Inflammatory macrophage (primary cell): ENCODE measurements around the gene SAFB2.
A peak's percentile ranks its signal among the peaks of the same experiment; 100 is the strongest.

Experiments used
- DNase-seq, 2 donors: peaks; one replicate each; pipeline ENCODE4 v3.0.0-alpha.2; 2020 to 2022

Gene SAFB2

GRCh38 chr19:5541456-5541855, 81.1 kb downstream of the SAFB2 start:
- no peak for DNase-seq

DNA sequence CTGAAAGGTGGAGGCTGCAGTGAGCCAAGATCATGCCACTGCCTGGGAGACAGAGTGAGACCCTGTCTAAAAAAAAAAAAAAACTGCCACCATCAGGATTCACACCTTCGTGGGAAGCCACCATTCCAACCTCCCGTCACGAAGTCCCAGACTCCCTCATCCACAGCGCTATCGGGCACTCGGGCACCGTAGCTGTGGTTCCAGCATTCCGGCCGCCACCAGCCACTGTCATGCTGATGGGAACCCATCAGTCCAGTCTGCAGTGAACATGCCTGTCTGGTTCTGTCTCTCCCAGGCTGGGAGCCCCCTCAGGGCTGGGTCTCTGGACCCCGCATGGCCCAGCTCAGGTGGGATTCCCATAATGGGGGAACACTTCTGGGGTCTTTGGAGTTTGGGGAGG, 82.4 kb downstream of the SAFB2 start:
- no peak for DNase-seq

- peak in 1 of 2 donors; percentile 1 for DNase-seq
Measured at GRCh38 chr19:5537870-5538269, 84.7 kb downstream of the SAFB2 start.
